ENCODE results near the gene CDCA4.
"Not testable (repeated sequence)": the region's sequence is repeated elsewhere in the genome, so short reads cannot be mapped to it uniquely, and the experiment has no call there.

CDCA4 gene

GRCh38 chr14:105056303-105056831, 35.5 kb upstream of the CDCA4 start:
- peak; percentile 14 for DNase-seq

GRCh38 chr14:105055736-105056302, 34.9 kb upstream of the CDCA4 start:
- DNase-seq = no peak

GRCh38 chr14:105055334-105055733, 34.5 kb upstream of the CDCA4 start:
- DNase-seq = no peak

GRCh38 chr14:105053996-105054395, 33.1 kb upstream of the CDCA4 start:
- DNase-seq = no peak

GRCh38 chr14:105053421-105053820, 32.5 kb upstream of the CDCA4 start:
- no peak for DNase-seq

GRCh38 chr14:105052110-105052458, 31.2 kb upstream of the CDCA4 start:
- DNase-seq = no peak

GRCh38 chr14:105051182-105052109, 30.6 kb upstream of the CDCA4 start:
- DNase-seq = no peak

- DNase-seq = no peak
Observed at GRCh38 chr14:105050551-105050897, 29.6 kb upstream of the CDCA4 start.

- no peak for DNase-seq
Observed at GRCh38 chr14:105049753-105050550, 29.1 kb upstream of the CDCA4 start.

GRCh38 chr14:105047283-105048016, 26.6 kb upstream of the CDCA4 start:
- DNase-seq = no peak

GRCh38 chr14:105046891-105047282, 26.0 kb upstream of the CDCA4 start:
- peak; percentile 8 for DNase-seq

GRCh38 chr14:105045710-105046326, 24.9 kb upstream of the CDCA4 start:
- peak; percentile 89 for DNase-seq

- DNase-seq = no peak
Observed at GRCh38 chr14:105043641-105044040, 22.8 kb upstream of the CDCA4 start.

GRCh38 chr14:105042813-105043212, 21.9 kb upstream of the CDCA4 start:
- no peak for DNase-seq

- peak; percentile 15 for DNase-seq
Observed at GRCh38 chr14:105041841-105042765, 21.2 kb upstream of the CDCA4 start.

GRCh38 chr14:105039458-105040205, 18.7 kb upstream of the CDCA4 start:
- DNase-seq = no peak

- DNase-seq = not testable (repeated sequence)
Observed at GRCh38 chr14:105035616-105036015, 14.7 kb upstream of the CDCA4 start.

- DNase-seq = no peak
Observed at GRCh38 chr14:105034315-105035039, 13.6 kb upstream of the CDCA4 start.

- DNase-seq = not testable (repeated sequence)
Observed at GRCh38 chr14:105033412-105033900, 12.6 kb upstream of the CDCA4 start.
